HK-2 (cell line): Measurements from ENCODE around the gene TBC1D14.
A peak's percentile ranks its signal among the peaks of the same experiment; 100 is the strongest.

Experiments
- DNase-seq: peaks from one replicate; pipeline ENCODE4 v3.0.0-alpha.2; 2018; ENCODE audit not compliant: unreplicated experiment

Gene TBC1D14

DNA sequence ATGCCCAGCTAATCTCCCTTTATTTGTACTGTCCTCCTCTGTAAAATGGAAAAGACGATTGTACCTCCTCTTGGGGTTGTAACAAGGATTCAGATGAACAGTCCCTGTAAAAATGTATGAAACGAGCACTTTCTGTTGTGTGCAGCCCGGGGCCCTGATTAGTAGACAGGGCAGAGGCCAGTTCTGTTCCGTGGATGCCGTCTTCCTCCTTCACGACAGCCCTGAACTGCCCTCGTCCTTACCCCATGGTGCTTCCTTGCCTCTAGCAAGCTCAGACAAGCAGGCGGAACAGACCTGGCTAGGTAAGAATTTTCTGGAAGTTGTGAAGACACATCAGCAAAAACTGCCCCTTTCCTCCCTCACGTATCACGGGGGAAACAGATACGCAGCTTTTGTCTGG lies 111.2 kb downstream of the TBC1D14 start:
- no peak for DNase-seq

GRCh38 chr4:7021355-7021754 lies 111.7 kb downstream of the TBC1D14 start:
- DNase-seq = no peak

GRCh38 chr4:7021930-7022664 lies 112.5 kb downstream of the TBC1D14 start:
- DNase-seq = peak; percentile 90

- no peak for DNase-seq
Observed at GRCh38 chr4:7023486-7023885, 113.9 kb downstream of the TBC1D14 start.

DNA sequence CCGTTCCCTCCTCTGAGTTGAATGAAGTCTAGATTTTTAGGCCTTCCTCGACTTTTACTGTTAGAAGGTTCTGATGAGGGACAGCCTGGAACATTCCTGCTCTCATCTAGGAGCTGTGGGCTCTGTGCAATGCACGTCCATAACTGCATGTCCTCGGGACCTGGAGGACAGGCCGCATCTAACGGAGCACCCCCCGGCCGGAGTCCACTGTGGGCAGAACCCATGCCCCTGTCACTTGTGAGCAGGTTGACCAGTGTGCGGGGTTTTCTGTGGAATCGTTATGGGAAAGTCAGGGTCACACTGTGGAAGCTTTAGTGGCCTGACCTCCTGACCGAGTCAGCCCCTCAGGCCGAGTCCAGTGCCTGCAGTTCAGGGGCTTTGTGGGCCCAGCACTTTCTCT lies 114.3 kb downstream of the TBC1D14 start:
- no peak for DNase-seq

DNA sequence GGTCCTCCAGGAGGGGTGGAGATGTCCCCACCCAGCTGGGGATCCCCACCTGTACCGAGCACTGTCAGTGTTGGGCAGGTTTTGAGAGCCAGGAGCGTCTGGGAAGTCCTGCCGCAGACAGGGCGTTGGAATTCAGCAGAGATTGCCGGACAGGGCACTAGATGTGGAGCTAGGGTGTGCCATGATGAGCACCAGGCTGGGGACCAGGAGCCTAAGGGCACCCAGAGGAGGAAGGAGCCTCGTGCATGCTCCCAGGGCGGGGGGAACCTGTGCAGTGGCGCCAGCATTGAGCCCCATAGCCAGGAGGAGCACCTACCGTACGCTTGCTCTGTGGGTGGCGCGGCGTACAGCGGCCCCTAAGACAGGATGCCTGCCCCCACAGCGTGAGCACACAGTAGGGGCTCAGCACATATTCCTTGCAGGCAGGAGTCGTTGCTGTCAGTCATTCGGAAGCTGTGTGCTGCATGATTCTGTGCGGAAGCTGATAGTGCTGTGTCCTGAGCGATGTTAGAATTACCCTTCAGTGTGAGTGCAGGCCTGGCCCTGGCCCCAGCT lies 114.8 kb downstream of the TBC1D14 start:
- no peak for DNase-seq

GRCh38 chr4:7025040-7025602 lies 115.5 kb downstream of the TBC1D14 start:
- no peak for DNase-seq

- no peak for DNase-seq
Observed at GRCh38 chr4:7026107-7026506, 116.5 kb downstream of the TBC1D14 start.

GRCh38 chr4:7027284-7027683 lies 117.7 kb downstream of the TBC1D14 start:
- DNase-seq = no peak

- DNase-seq = no peak
Observed at GRCh38 chr4:7027913-7028312, 118.3 kb downstream of the TBC1D14 start.

- DNase-seq = no peak
Observed at GRCh38 chr4:7029212-7029611, 119.6 kb downstream of the TBC1D14 start.

GRCh38 chr4:7029921-7030320 lies 120.3 kb downstream of the TBC1D14 start:
- no peak for DNase-seq

DNA sequence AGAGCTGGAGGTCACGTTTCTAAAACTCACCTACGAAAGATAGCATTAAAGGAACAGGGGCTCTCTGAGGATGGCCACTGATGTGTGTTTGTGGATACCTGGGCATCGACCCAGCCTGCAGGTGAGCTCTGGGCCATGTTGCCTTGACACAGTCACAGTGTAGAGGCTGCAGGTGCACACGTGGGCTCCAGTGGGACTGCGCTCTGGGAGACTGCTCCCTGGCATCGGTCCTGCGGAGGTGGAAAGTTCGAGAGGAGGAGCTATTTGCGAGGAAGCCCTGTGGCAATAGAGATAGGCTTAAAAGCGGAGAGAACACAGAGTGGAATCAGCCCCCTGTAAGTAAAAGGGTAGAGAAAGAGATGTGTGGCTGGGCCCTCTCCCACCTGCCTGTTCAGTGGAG lies 121.2 kb downstream of the TBC1D14 start:
- no peak for DNase-seq

GRCh38 chr4:7031558-7032449 lies 122.2 kb downstream of the TBC1D14 start:
- no peak for DNase-seq

GRCh38 chr4:7032596-7032995 lies 123.0 kb downstream of the TBC1D14 start:
- DNase-seq = no peak

DNA sequence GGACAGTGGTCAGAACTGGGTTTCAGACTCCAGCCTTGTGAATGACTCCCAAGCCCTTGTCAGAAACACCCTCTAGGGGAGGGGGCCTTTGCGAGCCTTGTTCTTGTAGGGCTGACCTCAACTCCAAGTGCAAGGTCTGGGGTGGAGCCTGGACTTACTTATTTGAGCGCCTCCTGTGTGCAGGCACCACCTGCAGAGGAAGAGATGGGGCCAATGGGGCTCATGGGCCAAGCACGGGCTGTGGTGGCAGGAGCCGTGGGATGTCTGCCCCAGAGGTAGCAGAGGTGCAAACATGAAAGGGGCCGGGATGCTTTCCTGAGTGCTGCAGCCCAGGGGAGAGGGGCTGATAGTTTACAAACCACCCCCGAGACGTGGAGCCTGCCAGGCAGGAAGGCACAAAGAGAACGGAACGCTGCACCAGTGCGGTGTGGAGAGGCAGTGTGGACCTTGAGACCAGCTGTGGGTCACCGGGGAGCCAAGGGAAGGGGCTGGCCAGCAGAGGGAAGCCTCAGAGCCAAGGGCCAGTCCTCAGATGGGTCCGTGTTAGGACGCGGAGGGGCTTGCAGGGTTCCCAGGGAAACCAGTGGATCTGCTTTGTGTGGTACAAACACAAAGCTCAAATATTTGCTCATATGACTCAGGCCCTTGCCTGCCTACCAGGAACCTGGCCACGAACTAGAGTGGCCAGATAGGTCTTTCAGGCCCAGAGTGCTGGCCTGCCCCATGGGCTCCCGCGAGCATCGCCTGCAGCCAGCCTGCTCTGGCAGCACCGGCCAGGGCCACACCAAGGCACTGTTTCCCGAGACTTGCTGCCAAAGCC lies 124.8 kb downstream of the TBC1D14 start:
- DNase-seq = peak; percentile 45

- DNase-seq = no peak
Observed at GRCh38 chr4:7037425-7037824, 127.8 kb downstream of the TBC1D14 start.

- DNase-seq = no peak
Observed at GRCh38 chr4:7040765-7041164, 131.1 kb downstream of the TBC1D14 start.

- no peak for DNase-seq
Observed at GRCh38 chr4:7041246-7041645, 131.6 kb downstream of the TBC1D14 start.

GRCh38 chr4:7041801-7042502 lies 132.3 kb downstream of the TBC1D14 start:
- DNase-seq = no peak
